HCT116 (cell line): Measurements from ENCODE around the gene HIF1AN. TPM values are rescaled to one million over a fixed set of nuclear protein-coding genes. Genes with fewer than 3 reads are reported as not detected.

ENCODE experiments used
- ATAC-seq: fragments of 200-7000 bp; cut with Tn5 transposase; 2 replicates; pipeline ENCODE4 v1.9.1; 2020; ENCODE audit warnings: mild to moderate bottlenecking, moderate library complexity
- BruUV-seq: library from RNA; stranded (reverse); fragments of 400-500 nt; replicated peaks from 2 replicates; lab custom pipeline; 2021; lab: Mats Ljungman, UMichigan
- CTCF ChIA-PET: fragments of 300-600 bp; sonication (Branson Sonifier 250); formaldehyde crosslinking; loops from one replicate; lab custom pipeline; 2021; ENCODE audit warnings: antibody characterized with exemption; lab: Charles Lee
- POLR2A ChIA-PET: fragments of 300-600, 350-600 bp; sonication (Branson Sonifier 250); formaldehyde crosslinking; loops from one replicate; lab custom pipeline; 2021; ENCODE audit warnings: antibody characterized with exemption; lab: Charles Lee
- RAD21 ChIA-PET, 2 experiments: fragments of 300-600 bp; sonication (Branson Sonifier 250); formaldehyde crosslinking; loops; one replicate each; lab custom pipeline; 2023; ENCODE audit warnings: low total read pairs in 2 of 2; ENCODE audit not compliant: uncharacterized antibody in 2 of 2, unreplicated experiment in 2 of 2, low non-redundant PET in 1 of 2; lab: Charles Lee
- DNase-seq: peaks from one replicate; pipeline ENCODE4 v3.0.0-alpha.2; 2010; ENCODE audit warnings: low read depth, low spot score
- H2AFZ ChIP-seq: fragments of 200-600 bp; shearing (Covaris generic), sonication (generic); 2 replicates; pipeline ENCODE4 v1.6.1; 2017; ENCODE audit warnings: low read depth, mixed run types, mixed read lengths, antibody characterized with exemption, low read length; ENCODE audit not compliant: poor library complexity, severe bottlenecking
- H3K27ac ChIP-seq: 2 replicates; pipeline ENCODE4 v1.5.1; 2012; ENCODE audit warnings: low read depth, low read length
- H3K27me3 ChIP-seq: fragments of 200-600 bp; sonication (generic); 2 replicates; pipeline ENCODE4 v1.6.1; 2016; ENCODE audit warnings: mixed run types, low read length, mixed read lengths; ENCODE audit not compliant: insufficient read depth
- H3K36me3 ChIP-seq, 2 experiments: fragments of 200-500 bp in 1 of 2; fragments of 200-600 bp in 1 of 2; sonication (Bioruptor generic) in 1 of 2; sonication (generic) in 1 of 2; 2 replicates each; pipeline versions ENCODE4 v1.5.1 to v1.6.1; 2014 to 2016; ENCODE audit warnings: low read length in 2 of 2, inconsistent platforms in 1 of 2, mixed read lengths in 1 of 2, mixed run types in 1 of 2; ENCODE audit not compliant: insufficient read depth in 2 of 2, control insufficient read depth in 1 of 2
- H3K4me1 ChIP-seq, 2 experiments: fragments of 200-600 bp in 1 of 2; sonication (generic) in 1 of 2; 2 replicates each; pipeline versions ENCODE4 v1.5.1 to v1.6.1; 2012 to 2017; ENCODE audit warnings: low read length in 2 of 2, inconsistent platforms in 1 of 2, mild to moderate bottlenecking in 1 of 2, mixed read lengths in 1 of 2, mixed run types in 1 of 2, moderate library complexity in 1 of 2; ENCODE audit not compliant: insufficient read depth in 2 of 2, control insufficient read depth in 1 of 2
- H3K4me2 ChIP-seq: fragments of 200-600 bp; sonication (generic); 2 replicates; pipeline ENCODE4 v1.6.1; 2017; ENCODE audit warnings: mixed run types, low read length, mixed read lengths
- H3K4me3 ChIP-seq, 2 experiments: fragments of 200-600 bp in 1 of 2; sonication (generic) in 1 of 2; replicated peaks in 1 of 2; 2 replicates each; pipeline ENCODE4 v1.5.1; 2011 to 2016; ENCODE audit warnings: low read length in 2 of 2, control low read depth in 1 of 2, low read depth in 1 of 2, mild to moderate bottlenecking in 1 of 2, mixed read lengths in 1 of 2, mixed run types in 1 of 2
- H3K79me2 ChIP-seq: fragments of 200-600 bp; sonication (generic); 2 replicates; pipeline ENCODE4 v1.6.1; 2017; ENCODE audit warnings: mild to moderate bottlenecking, mixed run types, low read length, moderate library complexity, mixed read lengths; ENCODE audit not compliant: insufficient read depth
- H3K9ac ChIP-seq: fragments of 200-600 bp; sonication (generic); 2 replicates; pipeline ENCODE4 v1.6.1; 2016; ENCODE audit warnings: low read length, mixed read lengths
- H3K9me2 ChIP-seq: fragments of 200-600 bp; sonication (generic), shearing (Covaris generic); 2 replicates; pipeline ENCODE4 v1.6.1; 2017; ENCODE audit warnings: mixed run types, mild to moderate bottlenecking, moderate library complexity; ENCODE audit not compliant: insufficient read depth
- H3K9me3 ChIP-seq, 2 experiments: fragments of 200-500 bp in 1 of 2; fragments of 200-600 bp in 1 of 2; sonication (Bioruptor generic) in 1 of 2; sonication (generic) in 1 of 2; 2 replicates each; pipeline ENCODE4 v1.6.1; 2014 to 2017; ENCODE audit warnings: low read length in 2 of 2, mixed read lengths in 2 of 2, inconsistent platforms in 1 of 2, low read depth in 1 of 2, mild to moderate bottlenecking in 1 of 2, mixed run types in 1 of 2, moderate library complexity in 1 of 2; ENCODE audit not compliant: control insufficient read depth in 1 of 2, insufficient read depth in 1 of 2
- H4K20me1 ChIP-seq: fragments of 200-600 bp; sonication (generic), shearing (Covaris generic); 2 replicates; pipeline ENCODE4 v1.6.1; 2017; ENCODE audit warnings: mixed run types, mild to moderate bottlenecking, moderate library complexity; ENCODE audit not compliant: insufficient read depth
- ELF1 ChIP-seq: IDR thresholded peaks from 2 replicates; pipeline ENCODE4 v1.6.1; 2012; ENCODE audit warnings: low read depth, borderline replicate concordance
- EZH2 ChIP-seq: fragments of 200-600 bp; sonication (generic); IDR thresholded peaks from 2 replicates; pipeline ENCODE4 v1.6.1; 2017; ENCODE audit warnings: antibody characterized with exemption, mixed run types
- EZH2phosphoT487 ChIP-seq: fragments of 200-600 bp; IDR thresholded peaks from 2 replicates; pipeline ENCODE4 v1.6.1; 2018; ENCODE audit warnings: antibody characterized with exemption, borderline replicate concordance
- FOSL1 ChIP-seq: IDR thresholded peaks from 2 replicates; pipeline ENCODE4 v1.6.1; 2012; ENCODE audit warnings: low read depth
- POLR2A ChIP-seq: IDR thresholded peaks from 2 replicates; pipeline ENCODE4 v1.7.0; 2011; ENCODE audit warnings: borderline replicate concordance; ENCODE audit not compliant: insufficient read depth, insufficient read length; ENCODE audit errors: extremely low read depth
- POLR2AphosphoS5 ChIP-seq: IDR thresholded peaks from 2 replicates; pipeline ENCODE4 v1.6.1; 2011; ENCODE audit warnings: mild to moderate bottlenecking, low read depth, low read length, moderate library complexity
- RAD21 ChIP-seq: IDR thresholded peaks from 2 replicates; pipeline ENCODE4 v1.6.1; 2012; ENCODE audit warnings: low read depth, mild to moderate bottlenecking
- TCF7L2 ChIP-seq: IDR thresholded peaks from 2 replicates; pipeline ENCODE4 v1.7.0; 2011; ENCODE audit warnings: borderline replicate concordance, inconsistent platforms; ENCODE audit not compliant: insufficient read depth, insufficient read length; ENCODE audit errors: extremely low read depth
- YY1 ChIP-seq: IDR thresholded peaks from 2 replicates; pipeline ENCODE4 v1.6.1; 2011; ENCODE audit warnings: low read length, low read depth, moderate library complexity, mild to moderate bottlenecking; ENCODE audit not compliant: insufficient replicate concordance; ENCODE audit errors: extremely low read depth
- ZFX ChIP-seq: fragments of 450-650 bp; IDR thresholded peaks from 2 replicates; pipeline ENCODE4 v1.6.1; 2017
- intact Hi-C: fragments of 100-400 bp; cut with micrococcal nuclease; formaldehyde crosslinking; loops from 2 replicates; pipeline ENCODE4 v1.10.0; 2022
- total RNA-seq: library from RNA; stranded (reverse); gene quantifications from one replicate; pipeline ENCODE4 v1.2.1, GENCODE V29; 2021; ENCODE audit not compliant: unreplicated experiment
- TF ChIP-seq, protein P1 (sequence below): IDR thresholded peaks from 2 replicates; pipeline ENCODE4 v1.6.1; 2012
- TF ChIP-seq, protein P2 (sequence below): IDR thresholded peaks from 2 replicates; pipeline ENCODE4 v1.6.1; 2012; ENCODE audit warnings: low read depth
- TF ChIP-seq, protein P3 (sequence below): IDR thresholded peaks from 2 replicates; pipeline ENCODE4 v1.6.1; 2011; ENCODE audit warnings: mild to moderate bottlenecking, low read length, moderate library complexity; ENCODE audit not compliant: insufficient replicate concordance; ENCODE audit errors: extremely low read depth
- TF ChIP-seq, protein P4 (sequence below): IDR thresholded peaks from 2 replicates; pipeline ENCODE4 v1.6.1; 2012
- TF ChIP-seq, protein P5 (sequence below), 3 experiments: fragments of 200-600 bp in 1 of 3; sonication (generic) in 1 of 3; IDR thresholded peaks in 2 of 3; conservative IDR thresholded peaks in 1 of 3; 2 replicates each; pipeline ENCODE4 v1.5.1; 2012 to 2017; ENCODE audit warnings: low read depth in 2 of 3, low read length in 2 of 3, antibody characterized with exemption in 1 of 3, borderline replicate concordance in 1 of 3, control low read depth in 1 of 3, mild to moderate bottlenecking in 1 of 3, mixed read lengths in 1 of 3, mixed run types in 1 of 3, moderate library complexity in 1 of 3; ENCODE audit not compliant: insufficient read depth in 1 of 3

HIF1AN gene
- total RNA-seq, 1 experiment from 2014 or later = 67.2 TPM

DNA sequence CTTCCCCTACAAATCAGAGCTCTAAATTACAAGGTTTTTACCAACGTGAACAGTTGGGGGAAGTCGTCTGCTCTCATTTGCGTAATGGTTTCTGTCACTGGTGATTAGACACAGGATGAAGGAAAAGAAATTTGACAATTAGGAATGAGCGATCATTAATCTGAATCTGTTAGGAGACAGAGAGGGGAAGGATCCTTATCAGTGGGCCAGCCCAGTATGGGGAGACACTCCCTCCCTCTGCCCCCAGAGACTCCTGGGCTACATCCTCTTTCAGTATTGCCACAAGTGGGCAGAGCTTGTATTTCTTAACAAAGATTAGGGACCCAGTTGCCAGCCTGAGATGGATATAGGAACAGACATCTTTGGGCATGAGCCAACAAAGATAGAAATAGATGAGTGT lies 15.5 kb downstream of the HIF1AN start:
- no TSS peak for BruUV-seq
- CTCF ChIA-PET = interaction anchor here (1.4 kb wide), 1 partner anchor 16 kb away, joined by 3 read pairs; the partner anchor contains the start of gene HIF1AN
- intact Hi-C loops = no loop called here

More for the DNA sequence above, 15.5 kb downstream of the HIF1AN start:
- H3K4me3 ChIP-seq = no peak overlapping the region
- H3K4me2 ChIP-seq = no peak overlapping the region
- TF ChIP-seq, protein P1, sequence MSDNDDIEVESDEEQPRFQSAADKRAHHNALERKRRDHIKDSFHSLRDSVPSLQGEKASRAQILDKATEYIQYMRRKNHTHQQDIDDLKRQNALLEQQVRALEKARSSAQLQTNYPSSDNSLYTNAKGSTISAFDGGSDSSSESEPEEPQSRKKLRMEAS = no peak
- no peak for TF ChIP-seq POLR2AphosphoS5
- TF ChIP-seq, protein P2, sequence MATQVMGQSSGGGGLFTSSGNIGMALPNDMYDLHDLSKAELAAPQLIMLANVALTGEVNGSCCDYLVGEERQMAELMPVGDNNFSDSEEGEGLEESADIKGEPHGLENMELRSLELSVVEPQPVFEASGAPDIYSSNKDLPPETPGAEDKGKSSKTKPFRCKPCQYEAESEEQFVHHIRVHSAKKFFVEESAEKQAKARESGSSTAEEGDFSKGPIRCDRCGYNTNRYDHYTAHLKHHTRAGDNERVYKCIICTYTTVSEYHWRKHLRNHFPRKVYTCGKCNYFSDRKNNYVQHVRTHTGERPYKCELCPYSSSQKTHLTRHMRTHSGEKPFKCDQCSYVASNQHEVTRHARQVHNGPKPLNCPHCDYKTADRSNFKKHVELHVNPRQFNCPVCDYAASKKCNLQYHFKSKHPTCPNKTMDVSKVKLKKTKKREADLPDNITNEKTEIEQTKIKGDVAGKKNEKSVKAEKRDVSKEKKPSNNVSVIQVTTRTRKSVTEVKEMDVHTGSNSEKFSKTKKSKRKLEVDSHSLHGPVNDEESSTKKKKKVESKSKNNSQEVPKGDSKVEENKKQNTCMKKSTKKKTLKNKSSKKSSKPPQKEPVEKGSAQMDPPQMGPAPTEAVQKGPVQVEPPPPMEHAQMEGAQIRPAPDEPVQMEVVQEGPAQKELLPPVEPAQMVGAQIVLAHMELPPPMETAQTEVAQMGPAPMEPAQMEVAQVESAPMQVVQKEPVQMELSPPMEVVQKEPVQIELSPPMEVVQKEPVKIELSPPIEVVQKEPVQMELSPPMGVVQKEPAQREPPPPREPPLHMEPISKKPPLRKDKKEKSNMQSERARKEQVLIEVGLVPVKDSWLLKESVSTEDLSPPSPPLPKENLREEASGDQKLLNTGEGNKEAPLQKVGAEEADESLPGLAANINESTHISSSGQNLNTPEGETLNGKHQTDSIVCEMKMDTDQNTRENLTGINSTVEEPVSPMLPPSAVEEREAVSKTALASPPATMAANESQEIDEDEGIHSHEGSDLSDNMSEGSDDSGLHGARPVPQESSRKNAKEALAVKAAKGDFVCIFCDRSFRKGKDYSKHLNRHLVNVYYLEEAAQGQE = no peak
- no peak for TF ChIP-seq TCF7L2
- TF ChIP-seq, protein P3, sequence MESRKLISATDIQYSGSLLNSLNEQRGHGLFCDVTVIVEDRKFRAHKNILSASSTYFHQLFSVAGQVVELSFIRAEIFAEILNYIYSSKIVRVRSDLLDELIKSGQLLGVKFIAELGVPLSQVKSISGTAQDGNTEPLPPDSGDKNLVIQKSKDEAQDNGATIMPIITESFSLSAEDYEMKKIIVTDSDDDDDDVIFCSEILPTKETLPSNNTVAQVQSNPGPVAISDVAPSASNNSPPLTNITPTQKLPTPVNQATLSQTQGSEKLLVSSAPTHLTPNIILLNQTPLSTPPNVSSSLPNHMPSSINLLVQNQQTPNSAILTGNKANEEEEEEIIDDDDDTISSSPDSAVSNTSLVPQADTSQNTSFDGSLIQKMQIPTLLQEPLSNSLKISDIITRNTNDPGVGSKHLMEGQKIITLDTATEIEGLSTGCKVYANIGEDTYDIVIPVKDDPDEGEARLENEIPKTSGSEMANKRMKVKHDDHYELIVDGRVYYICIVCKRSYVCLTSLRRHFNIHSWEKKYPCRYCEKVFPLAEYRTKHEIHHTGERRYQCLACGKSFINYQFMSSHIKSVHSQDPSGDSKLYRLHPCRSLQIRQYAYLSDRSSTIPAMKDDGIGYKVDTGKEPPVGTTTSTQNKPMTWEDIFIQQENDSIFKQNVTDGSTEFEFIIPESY = no peak
- TF ChIP-seq EZH2phosphoT487 = no peak
- TF ChIP-seq YY1 = no peak
- TF ChIP-seq, protein P4, sequence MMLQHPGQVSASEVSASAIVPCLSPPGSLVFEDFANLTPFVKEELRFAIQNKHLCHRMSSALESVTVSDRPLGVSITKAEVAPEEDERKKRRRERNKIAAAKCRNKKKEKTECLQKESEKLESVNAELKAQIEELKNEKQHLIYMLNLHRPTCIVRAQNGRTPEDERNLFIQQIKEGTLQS = no peak
- no peak for TF ChIP-seq ELF1
- no peak for TF ChIP-seq POLR2A
- TF ChIP-seq RAD21 = no peak
- TF ChIP-seq EZH2 = no peak
- no peak for TF ChIP-seq FOSL1
- TF ChIP-seq, protein P5, sequence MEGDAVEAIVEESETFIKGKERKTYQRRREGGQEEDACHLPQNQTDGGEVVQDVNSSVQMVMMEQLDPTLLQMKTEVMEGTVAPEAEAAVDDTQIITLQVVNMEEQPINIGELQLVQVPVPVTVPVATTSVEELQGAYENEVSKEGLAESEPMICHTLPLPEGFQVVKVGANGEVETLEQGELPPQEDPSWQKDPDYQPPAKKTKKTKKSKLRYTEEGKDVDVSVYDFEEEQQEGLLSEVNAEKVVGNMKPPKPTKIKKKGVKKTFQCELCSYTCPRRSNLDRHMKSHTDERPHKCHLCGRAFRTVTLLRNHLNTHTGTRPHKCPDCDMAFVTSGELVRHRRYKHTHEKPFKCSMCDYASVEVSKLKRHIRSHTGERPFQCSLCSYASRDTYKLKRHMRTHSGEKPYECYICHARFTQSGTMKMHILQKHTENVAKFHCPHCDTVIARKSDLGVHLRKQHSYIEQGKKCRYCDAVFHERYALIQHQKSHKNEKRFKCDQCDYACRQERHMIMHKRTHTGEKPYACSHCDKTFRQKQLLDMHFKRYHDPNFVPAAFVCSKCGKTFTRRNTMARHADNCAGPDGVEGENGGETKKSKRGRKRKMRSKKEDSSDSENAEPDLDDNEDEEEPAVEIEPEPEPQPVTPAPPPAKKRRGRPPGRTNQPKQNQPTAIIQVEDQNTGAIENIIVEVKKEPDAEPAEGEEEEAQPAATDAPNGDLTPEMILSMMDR (IDR thresholded peaks at IDR 0.05 in 2 of 3, conservative IDR thresholded peaks at IDR 0.05 in 1 of 3; ENCODE audit: borderline replicate concordance in 1 of 3, insufficient read depth in 1 of 3, low read depth in 2 of 3, low read length in 2 of 3) = no peak
- no peak for TF ChIP-seq ZFX
- no peak overlapping the region for H3K27ac ChIP-seq
- no peaks in the 10 kb centered on the region for H3K4me1 ChIP-seq
- H3K27me3 ChIP-seq = no peaks in the 10 kb centered on the region
- POLR2A ChIA-PET = no interaction called here
- H4K20me1 ChIP-seq = no peaks in the 10 kb centered on the region
- DNase-seq (no peak), ATAC-seq (no peak)
- H2AFZ ChIP-seq = no peak overlapping the region
- H3K9ac ChIP-seq = no peak overlapping the region
- RAD21 ChIA-PET = no interaction called here
- H3K79me2 ChIP-seq = no peaks in the 10 kb centered on the region
- no peaks in the 10 kb centered on the region for H3K9me2 ChIP-seq
- peaks cover 41 to 47% of the 10 kb centered on the region in 2 experiments for H3K36me3 ChIP-seq
- no peaks in the 10 kb centered on the region for H3K9me3 ChIP-seq
